GM04504 (cell line): ENCODE measurements around the gene SEMA3G.

Experiments used
- DNase-seq: peaks from one replicate; pipeline ENCODE4 v3.0.0-alpha.2; 2012; ENCODE audit warnings: low read depth

The SEMA3G gene

DNA sequence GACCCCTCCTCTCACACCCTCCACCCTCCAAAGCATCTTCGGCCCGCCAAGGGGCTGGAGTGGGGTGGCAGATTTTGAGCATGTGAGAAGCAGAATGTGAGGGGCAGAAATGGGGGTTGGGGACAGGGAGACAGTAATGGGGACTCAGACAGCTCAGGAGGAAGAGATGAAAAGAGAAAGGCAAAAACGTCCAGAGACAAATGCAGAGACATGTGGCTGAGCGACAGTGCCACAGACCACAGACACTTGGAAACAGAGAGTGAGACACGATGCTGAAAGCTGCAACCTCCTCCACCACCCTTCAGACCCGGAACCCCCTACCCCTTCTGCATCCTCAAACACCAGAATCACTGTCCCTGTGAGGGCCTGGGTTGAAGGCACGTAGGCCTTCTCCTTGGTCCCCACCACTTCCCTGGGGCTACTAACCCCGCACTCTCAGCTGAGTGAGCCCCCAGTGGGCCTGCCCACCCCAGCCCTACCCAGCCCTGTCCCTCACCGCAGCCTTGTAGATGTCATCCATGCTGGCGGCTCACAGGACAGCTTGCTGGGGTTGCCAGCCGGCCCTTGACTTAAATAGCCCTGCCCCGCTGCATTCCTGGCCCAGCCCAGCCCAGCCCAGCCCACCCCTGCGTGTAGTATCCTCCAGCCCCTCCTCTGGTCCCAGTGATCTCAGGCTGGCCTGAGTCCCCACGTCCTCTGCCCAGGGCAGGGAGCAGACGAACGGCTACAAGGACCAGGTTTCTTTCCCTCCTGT, 8.8 kb upstream of the SEMA3G start, which contains the start of gene TNNC1:
Gene TNNC1 (minus strand): TSS at position 546 of the 754 bp plus-strand sequence. CDS start 26 bp downstream, at position 520.
- DNase-seq = no peak

DNA sequence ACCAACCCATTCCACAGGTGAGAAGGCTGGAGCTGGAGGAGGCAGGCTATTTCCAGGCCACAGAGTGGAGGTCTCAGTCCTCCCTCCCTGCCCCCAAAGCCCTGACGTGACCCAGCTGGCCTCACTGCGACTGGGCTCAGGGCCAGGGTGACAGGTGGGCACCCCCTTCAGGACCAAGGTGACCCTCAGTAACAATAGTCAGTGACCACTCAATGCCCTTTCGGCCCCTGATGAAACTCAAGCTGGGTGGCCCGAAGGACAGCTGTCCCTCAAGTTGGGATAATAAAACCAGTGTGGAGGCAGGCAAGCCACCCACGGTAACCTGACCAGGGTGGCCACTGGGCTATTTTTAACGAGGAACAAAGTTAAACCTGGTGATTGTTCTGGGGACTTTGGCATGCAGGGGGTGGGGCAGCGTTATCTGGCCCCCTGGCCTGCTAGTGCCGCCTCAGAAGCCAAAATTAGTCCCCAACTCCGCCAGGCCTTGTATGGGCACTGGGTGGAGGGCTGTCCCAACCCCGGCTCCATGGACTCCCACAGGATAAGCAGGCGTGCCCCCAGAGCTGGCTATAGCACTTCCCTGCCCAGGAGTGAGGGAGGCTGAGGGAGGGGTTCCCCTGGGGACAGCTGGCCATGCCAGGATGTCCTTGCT, 7.8 kb upstream of the SEMA3G start:
- no peak for DNase-seq

- no peak for DNase-seq
Observed at GRCh38 chr3:52452126-52452525, 7.2 kb upstream of the SEMA3G start.

GRCh38 chr3:52451237-52452083, 6.6 kb upstream of the SEMA3G start:
- no peak for DNase-seq

DNA sequence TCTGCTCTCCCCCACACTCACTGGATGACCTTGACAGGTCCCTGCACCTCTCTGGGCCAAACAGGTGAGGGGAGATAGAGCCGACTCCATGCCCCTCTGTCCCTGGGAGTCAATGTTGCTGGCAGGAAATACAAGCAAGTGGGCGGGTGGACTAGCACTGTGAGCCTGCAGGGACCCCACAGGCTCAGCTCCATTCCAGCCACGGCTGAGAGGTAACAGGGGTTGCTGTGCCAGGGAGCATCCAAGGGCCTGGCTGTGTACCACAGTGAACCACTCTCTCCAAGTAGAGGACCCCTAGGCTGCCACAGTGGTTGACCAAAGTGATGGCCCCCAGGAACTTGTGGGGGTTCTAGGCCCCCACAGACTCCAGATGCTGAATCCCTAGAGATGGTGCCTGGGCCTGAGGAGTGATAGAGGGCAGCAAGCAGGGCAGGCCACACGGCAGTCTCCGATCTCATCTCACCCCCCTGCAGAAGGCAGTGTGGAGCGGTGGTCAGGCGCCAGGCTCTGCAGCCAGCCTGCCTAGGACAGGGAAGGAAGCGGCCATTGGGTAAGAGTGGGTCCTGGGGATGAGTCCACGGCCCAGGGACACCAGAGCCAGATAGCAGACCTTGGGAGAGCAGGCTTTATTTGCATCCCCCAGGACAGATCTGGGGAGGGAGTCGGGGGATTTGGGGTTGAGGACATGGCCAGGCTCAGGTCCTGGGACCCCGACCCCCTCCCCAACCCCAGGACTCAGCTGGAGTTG, 5.8 kb upstream of the SEMA3G start:
- DNase-seq = no peak

- no peak for DNase-seq
Observed at GRCh38 chr3:52447512-52448355, 2.8 kb upstream of the SEMA3G start.

GRCh38 chr3:52446631-52447511, 2.0 kb upstream of the SEMA3G start:
- peak; percentile 17 for DNase-seq

GRCh38 chr3:52446042-52446441, 1.1 kb upstream of the SEMA3G start:
- DNase-seq = no peak

- no peak for DNase-seq
Observed at GRCh38 chr3:52443791-52444687, 864 bp downstream of the SEMA3G start.

- no peak for DNase-seq
Observed at GRCh38 chr3:52443268-52443610, 1.7 kb downstream of the SEMA3G start.

GRCh38 chr3:52442409-52443267, 2.3 kb downstream of the SEMA3G start:
- no peak for DNase-seq

DNA sequence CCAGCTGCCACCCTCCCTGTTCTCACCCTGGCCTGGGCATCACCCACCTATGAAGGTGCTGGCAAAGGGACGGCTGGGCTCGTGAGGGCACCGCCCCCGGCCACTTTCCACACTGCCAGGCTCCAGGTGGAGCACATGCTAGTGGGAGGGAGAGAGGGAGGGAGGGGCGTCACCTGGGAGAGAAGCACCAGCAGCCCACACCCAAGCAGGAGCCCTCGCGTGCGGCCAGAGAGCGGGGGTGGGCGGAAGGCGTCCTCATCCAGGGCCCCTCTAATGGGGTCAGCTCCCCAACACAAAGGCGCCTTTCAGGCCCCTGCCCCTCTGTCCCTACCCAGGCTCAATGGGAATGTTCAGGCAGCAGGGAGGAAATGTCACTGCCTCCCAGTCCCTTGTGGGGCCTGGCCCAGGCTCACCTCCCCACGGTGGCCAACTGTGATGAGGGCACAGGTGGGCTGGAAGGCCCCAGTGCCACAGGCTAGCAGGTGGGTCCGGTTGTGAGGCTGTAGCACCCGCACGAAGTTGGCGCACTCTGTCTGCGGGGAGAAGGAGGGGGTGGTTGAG, 3.1 kb downstream of the SEMA3G start:
- DNase-seq = no peak

DNA sequence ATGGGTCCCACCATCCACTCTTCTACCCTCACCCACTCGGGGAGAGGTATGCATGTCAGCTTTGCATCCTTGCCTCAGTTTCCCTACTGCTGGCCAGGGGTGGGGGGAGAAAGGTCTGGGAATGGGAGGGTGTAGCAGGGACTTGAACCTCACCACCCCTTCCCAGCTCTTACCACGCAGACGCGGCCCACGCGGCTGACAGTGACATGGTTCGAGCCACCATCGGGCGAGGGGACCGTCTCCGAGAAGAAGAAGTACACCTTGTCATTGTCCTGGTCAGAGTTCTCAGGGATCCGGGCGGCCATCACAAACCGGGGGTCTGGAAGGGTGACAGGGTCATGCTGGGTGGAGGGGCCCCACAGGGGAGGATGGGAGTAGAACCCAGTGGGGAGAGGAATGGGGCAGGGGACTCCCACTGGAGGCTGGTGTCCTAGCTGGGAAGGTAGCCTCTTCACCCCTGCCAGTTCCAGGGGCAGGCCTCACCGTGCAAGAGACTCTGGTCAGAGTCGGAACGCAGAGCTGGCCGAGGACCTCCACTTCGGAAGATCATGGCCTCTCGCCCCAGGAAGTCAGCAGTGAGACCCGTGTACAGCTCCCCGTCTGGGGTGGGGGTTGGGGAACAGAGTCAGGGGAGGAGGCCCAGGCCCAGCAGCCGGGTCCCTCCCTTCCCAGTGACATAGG, 3.7 kb downstream of the SEMA3G start:
- DNase-seq = no peak

DNA sequence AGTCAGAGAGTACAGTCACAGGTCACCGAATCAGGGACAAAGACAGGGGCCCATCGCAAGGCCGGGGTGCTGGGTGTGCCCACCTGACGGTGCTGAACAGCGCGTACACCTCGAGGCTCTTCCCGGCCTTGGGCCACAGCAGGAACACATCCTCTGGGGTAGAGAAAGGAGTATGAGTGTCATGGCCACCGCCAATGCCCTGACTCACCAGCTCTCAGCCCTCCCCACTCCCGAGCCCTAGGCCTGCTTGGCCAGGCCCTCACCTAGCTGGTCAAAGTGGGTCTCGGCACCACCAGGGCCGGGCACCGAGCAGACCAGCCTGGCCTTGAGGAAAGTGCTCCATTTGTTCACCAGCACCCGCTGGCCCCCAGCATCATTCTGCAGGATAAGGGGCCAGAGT, 4.2 kb downstream of the SEMA3G start:
- no peak for DNase-seq

DNA sequence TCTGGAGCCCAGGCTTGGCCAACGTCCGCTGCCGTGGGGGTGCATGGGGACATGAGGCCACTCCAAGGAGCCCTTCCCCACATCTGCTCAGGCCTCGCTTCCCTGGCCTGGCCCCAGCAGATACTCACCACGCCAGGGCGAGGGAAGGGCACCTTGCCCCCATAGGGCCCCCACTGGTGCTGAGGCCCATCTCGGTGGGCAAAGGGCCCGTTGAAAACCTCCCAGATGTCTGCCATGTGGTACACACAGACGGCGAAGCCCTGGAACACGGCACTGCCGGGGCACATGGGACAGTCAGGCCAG, 4.7 kb downstream of the SEMA3G start:
- no peak for DNase-seq

DNA sequence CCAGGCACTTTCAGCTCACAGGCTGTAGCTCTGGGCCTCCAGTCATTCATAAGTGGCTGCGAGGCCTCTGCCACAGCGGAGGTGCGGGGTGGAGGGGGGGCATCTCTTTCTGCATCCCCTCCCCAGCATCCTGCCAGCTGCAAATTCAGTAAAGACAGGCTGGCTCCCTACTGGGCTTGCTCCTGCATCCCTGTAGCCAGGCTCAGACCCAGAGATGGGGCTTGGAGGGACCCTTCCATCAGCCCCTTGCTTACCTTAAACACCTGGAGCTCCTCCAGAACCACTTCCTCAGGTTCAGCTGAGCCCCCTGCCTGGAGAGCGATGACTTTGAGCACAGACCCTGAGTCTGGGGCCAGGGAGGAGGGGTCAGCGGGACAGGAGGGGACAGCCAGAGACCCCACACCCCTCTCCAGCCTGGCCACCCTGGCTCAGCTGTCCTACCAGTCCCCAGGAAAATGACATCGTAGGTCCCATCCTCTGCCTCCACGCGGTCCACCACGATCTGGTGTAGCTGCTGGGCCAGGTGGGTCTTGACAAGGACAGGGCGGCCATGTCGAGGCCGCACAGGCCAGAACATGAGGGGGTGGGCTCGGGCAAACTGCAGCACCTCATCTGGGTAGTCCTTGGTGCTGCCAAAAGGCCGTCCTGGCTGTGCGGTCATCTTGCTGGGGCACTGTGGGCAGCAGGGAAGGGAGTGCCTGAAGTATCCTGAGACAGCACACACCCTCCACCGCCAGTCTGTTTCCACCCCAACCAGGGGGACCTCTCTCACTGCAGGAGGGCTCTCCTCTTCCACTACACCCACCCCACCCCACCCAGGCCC, 5.3 kb downstream of the SEMA3G start:
- no peak for DNase-seq
